Measurements from ENCODE around the gene PTPRA.

GRCh38 chr20:2984956-2985661 lies 111.8 kb downstream of the PTPRA start:
- TF ChIP-seq CTCF (IDR thresholded peaks at IDR 0.05; ENCODE audit: insufficient read depth, low read length) (no peak), POLR2AphosphoS5 (IDR thresholded peaks at IDR 0.05; ENCODE audit: low read depth) (no peak)
